ENCODE data around the gene CTDSPL.

Gene CTDSPL

DNA sequence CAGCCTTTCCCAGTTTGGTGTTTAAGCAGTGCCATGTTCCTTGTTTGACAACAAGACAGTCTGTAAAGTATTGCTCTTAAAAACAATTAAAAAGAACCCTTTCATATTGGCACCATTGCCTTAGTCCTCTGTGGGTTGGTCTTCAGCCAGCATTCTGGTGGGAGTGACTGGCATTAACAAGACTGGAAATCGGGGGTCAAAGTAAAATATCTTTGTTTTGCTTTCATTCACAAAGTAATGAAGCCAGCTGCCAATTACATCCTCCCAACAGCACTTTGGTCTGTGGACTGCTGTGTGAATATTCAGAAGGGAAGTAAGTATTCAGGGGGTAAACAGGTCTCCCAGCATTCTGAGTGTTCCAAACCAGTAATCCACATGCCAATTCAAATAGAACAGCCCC, 120.7 kb downstream of the CTDSPL start:
- no peak overlapping the region for H3K4me3 ChIP-seq (ENCODE audit: low read depth, low read length)
- in situ Hi-C loops (cut with HindIII; ENCODE audit: low sequenced_read_pairs), result no loop called here
- TF ChIP-seq, protein P1, sequence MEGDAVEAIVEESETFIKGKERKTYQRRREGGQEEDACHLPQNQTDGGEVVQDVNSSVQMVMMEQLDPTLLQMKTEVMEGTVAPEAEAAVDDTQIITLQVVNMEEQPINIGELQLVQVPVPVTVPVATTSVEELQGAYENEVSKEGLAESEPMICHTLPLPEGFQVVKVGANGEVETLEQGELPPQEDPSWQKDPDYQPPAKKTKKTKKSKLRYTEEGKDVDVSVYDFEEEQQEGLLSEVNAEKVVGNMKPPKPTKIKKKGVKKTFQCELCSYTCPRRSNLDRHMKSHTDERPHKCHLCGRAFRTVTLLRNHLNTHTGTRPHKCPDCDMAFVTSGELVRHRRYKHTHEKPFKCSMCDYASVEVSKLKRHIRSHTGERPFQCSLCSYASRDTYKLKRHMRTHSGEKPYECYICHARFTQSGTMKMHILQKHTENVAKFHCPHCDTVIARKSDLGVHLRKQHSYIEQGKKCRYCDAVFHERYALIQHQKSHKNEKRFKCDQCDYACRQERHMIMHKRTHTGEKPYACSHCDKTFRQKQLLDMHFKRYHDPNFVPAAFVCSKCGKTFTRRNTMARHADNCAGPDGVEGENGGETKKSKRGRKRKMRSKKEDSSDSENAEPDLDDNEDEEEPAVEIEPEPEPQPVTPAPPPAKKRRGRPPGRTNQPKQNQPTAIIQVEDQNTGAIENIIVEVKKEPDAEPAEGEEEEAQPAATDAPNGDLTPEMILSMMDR (IDR thresholded peaks at IDR 0.05; ENCODE audit: low read depth, low read length, missing control alignments), result no peak
- DNase-seq (ENCODE audit: low read depth), result no peak

DNA sequence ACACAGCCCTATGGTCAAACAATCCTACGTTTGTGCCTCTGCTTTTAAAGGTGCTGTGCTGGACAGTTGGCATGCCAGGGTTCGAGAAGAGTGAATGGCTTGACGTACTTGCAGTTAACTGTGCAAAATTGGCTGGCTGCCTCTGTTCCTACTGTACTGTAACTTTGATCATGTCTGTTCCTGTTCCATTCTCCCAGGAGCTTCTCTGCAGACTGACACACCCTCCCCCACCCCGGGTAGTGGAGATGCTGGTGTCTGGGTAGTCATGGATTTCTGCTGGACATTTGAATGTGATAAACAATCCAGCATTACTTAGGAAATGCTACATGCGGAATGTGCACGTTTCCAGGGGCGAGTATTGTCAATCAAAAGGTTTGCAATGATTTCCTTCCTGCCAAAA, 122.4 kb downstream of the CTDSPL start:
- H3K4me3 ChIP-seq (ENCODE audit: low read depth, low read length), result no peak overlapping the region
- TF ChIP-seq, protein P1 (IDR thresholded peaks at IDR 0.05; ENCODE audit: low read depth, low read length, missing control alignments), result no peak
- in situ Hi-C loops (cut with HindIII; ENCODE audit: low sequenced_read_pairs), result no loop called here
- DNase-seq (ENCODE audit: low read depth), result no peak

DNA sequence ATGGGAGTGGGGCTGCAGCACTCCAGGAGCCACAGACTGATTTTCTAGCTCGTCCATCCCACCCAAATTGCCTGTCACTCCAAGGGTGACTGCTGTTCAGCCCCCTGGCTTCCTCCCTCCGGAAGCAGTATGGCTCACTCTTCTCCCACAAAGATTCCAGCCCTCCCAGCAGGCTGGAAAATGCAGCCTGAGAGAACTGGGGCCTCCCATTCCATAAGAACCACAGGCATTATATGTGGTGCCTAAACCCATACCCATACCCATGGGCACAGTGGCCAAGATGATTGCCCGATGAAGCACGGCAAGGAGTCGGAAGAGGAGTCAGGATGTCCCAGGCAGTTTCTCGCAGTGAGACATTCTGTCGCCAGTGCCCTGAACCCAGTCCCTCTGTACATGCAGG, 122.9 kb downstream of the CTDSPL start:
- no peak overlapping the region for H3K4me3 ChIP-seq (ENCODE audit: low read depth, low read length)
- in situ Hi-C loops (cut with HindIII; ENCODE audit: low sequenced_read_pairs), result no loop called here
- TF ChIP-seq, protein P1 (IDR thresholded peaks at IDR 0.05; ENCODE audit: low read depth, low read length, missing control alignments), result no peak
- no peak for DNase-seq (ENCODE audit: low read depth)

DNA sequence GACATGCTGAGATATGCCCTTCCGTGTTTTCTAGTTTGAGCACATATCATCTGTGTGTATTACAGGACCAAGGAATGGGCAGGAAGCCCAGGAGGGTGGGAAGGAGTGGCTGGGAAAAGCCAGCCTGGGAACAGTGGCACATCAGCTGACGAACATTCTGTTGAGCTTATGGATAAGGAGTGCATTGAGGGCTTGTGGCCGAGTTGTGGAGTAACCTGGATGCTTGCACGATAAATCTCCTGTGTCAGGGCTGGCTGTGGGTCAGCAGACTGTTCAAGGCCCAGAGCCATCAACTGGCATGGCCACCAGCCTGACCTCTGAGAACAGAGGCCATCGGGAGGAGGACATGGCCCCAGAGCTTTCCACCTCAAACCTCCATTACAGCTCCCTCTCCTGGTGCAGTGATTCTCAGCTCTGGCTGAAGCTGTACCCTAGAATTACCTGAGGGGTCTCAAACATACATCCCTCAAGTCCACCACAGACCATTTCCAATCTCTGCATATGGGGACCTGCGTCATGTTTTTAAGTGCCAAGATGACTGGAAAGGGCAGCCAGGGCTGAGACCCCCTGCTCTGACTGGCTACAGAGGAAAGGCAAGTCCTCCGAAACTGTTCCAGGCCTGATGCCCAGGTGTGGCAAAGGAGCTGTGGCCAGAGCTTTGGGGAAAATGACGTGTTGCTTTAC, 124.1 kb downstream of the CTDSPL start:
- no peak overlapping the region for H3K4me3 ChIP-seq (ENCODE audit: low read depth, low read length)
- DNase-seq (ENCODE audit: low read depth), result no peak
- TF ChIP-seq, protein P1 (IDR thresholded peaks at IDR 0.05; ENCODE audit: low read depth, low read length, missing control alignments), result no peak
- in situ Hi-C loops (cut with HindIII; ENCODE audit: low sequenced_read_pairs), result no loop called here

DNA sequence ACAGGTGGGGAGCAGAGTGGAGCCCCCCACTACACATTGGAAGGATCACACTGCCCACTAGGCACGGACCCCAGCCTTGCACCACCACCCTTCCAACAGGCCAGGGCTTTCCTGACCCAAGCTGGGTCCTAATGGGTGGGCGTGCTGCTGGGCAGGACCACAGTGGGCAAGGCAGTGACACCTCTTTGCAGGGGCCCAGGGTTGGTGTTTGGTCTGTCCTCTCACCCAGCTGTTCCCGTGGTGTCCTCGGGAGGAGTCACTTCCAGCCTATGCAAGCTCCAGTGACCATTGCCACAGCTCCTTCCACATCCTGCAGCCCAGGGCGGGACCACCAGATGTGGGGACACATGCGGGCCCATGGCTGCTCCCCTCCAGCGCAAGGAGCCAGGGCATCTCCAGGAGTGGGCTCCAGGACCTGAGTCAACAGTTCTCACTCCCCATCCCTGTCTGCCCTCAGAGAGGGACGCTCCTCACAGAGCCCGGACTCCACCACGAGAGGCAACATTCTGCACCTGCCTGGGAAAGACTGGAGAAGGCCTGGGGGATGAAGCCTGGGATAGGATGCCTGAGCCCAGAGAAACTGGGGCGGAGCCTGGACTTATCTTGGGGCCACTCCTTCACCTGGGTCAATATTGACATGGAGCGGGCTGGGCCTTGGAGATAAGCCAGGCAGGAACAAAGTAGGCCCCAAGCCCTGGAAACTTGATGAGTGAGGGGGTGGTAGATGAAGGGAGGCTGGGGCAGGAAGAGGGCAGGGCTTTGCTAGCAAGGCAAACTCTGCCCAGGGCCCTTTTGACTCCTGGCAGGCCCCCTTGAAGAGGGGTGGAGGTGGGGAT, 125.0 kb downstream of the CTDSPL start:
- TF ChIP-seq, protein P1 (IDR thresholded peaks at IDR 0.05; ENCODE audit: low read depth, low read length, missing control alignments), result no peak
- DNase-seq (ENCODE audit: low read depth), result no peak
- in situ Hi-C loops (cut with HindIII; ENCODE audit: low sequenced_read_pairs), result no loop called here
- no peak overlapping the region for H3K4me3 ChIP-seq (ENCODE audit: low read depth, low read length)

DNA sequence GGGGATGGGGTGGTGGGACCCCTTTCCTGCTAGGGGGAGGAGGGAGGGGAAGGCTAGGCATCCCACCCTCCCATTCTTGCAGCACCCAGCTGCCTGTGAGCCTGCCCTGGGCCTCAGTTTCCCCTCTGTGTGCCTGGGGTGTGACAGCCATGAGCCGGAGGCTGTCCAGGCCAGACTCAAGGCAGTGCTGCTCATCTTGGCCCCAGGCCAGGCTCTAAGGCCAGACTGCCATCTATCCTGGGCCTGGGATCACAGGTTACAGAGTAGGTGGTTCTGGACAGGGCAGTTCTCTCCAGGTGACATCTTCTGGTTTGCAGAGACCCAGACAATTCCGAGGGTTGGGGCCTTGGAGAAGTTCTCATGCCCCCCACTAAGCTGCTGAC, 125.6 kb downstream of the CTDSPL start:
- no peak overlapping the region for H3K4me3 ChIP-seq (ENCODE audit: low read depth, low read length)
- TF ChIP-seq, protein P1 (IDR thresholded peaks at IDR 0.05; ENCODE audit: low read depth, low read length, missing control alignments), result no peak
- in situ Hi-C loops (cut with HindIII; ENCODE audit: low sequenced_read_pairs), result no loop called here
- no peak for DNase-seq (ENCODE audit: low read depth)
